Loucy (cell line): ENCODE measurements around the gene BTBD9.

Source experiments
- CTCF ChIP-seq: fragments of 200-600 bp; sonication (generic); conservative IDR thresholded peaks from 2 replicates; pipeline ENCODE4 v1.5.1; 2014; ENCODE audit warnings: mild to moderate bottlenecking, antibody characterized with exemption, low read length
- EZH2phosphoT487 ChIP-seq: fragments of 200-600 bp; IDR thresholded peaks from 2 replicates; pipeline ENCODE4 v1.6.1; 2018; ENCODE audit warnings: antibody characterized with exemption, mild to moderate bottlenecking, moderate library complexity, borderline replicate concordance

- TF ChIP-seq CTCF = no peak
- TF ChIP-seq EZH2phosphoT487 = no peak
Observed at GRCh38 chr6:38459291-38459690, 180.4 kb downstream of the BTBD9 start.
